GM12878 (cell line): ENCODE results near the gene CD70. TPM values are rescaled to one million over a fixed set of nuclear protein-coding genes. Genes with fewer than 3 reads are reported as not detected.
A peak's percentile ranks its signal among the peaks of the same experiment; 100 is the strongest.

Source experiments
- BRCA1 ChIP-seq: IDR thresholded peaks from 2 replicates; pipeline ENCODE4 v1.6.1; 2011; ENCODE audit warnings: low read depth, low read length, improper control_type of control experiment
- CHD4 ChIP-seq: fragments of 200-600 bp; sonication (generic); IDR thresholded peaks from 2 replicates; pipeline ENCODE4 v1.6.1; 2016; ENCODE audit warnings: mild to moderate bottlenecking
- EED ChIP-seq: sonication (generic); IDR thresholded peaks from 2 replicates; pipeline ENCODE4 v1.6.1; 2016; ENCODE audit warnings: antibody characterized with exemption, low read depth
- IRF4 ChIP-seq: IDR thresholded peaks from 2 replicates; pipeline ENCODE4 v1.6.1; 2011; ENCODE audit warnings: low read depth, low read length
- KDM1A ChIP-seq: fragments of 200-600 bp; sonication (generic); IDR thresholded peaks from 2 replicates; pipeline ENCODE4 v1.6.1; 2016; ENCODE audit warnings: borderline replicate concordance
- LARP7 ChIP-seq: fragments of 450-650 bp; IDR thresholded peaks from 2 replicates; pipeline ENCODE4 v1.6.1; 2017; ENCODE audit warnings: mild to moderate bottlenecking
- MEF2A ChIP-seq: IDR thresholded peaks from 2 replicates; pipeline ENCODE4 v1.6.1; 2011; ENCODE audit warnings: low read depth, mild to moderate bottlenecking, low read length, moderate library complexity; ENCODE audit not compliant: insufficient read depth
- MXI1 ChIP-seq: fragments of 150-350 bp; IDR thresholded peaks from 2 replicates; pipeline ENCODE4 v1.6.1; 2011; ENCODE audit warnings: low read depth, mild to moderate bottlenecking, inconsistent platforms, low read length, improper control_type of control experiment
- NFYA ChIP-seq: IDR thresholded peaks from 2 replicates; pipeline ENCODE4 v1.6.1; 2011; ENCODE audit warnings: low read depth, mild to moderate bottlenecking, low read length, improper control_type of control experiment, borderline replicate concordance
- NFYB ChIP-seq: IDR thresholded peaks from 2 replicates; pipeline ENCODE4 v1.6.1; 2011; ENCODE audit warnings: low read depth, mild to moderate bottlenecking, low read length, improper control_type of control experiment, moderate library complexity; ENCODE audit not compliant: insufficient read depth
- NRF1 ChIP-seq: conservative IDR thresholded peaks from 2 replicates; pipeline ENCODE4 v1.6.1; 2011; ENCODE audit warnings: mild to moderate bottlenecking, low read depth, low read length, improper control_type of control experiment
- POLR2A ChIP-seq: IDR thresholded peaks from 2 replicates; pipeline ENCODE4 v1.6.1; 2011; ENCODE audit warnings: low read depth, mild to moderate bottlenecking, low read length
- SMAD5 ChIP-seq: IDR thresholded peaks from 2 replicates; pipeline ENCODE4 v1.6.1; 2016; ENCODE audit warnings: antibody characterized with exemption, low read depth
- WRNIP1 ChIP-seq: IDR thresholded peaks from 2 replicates; pipeline ENCODE4 v1.6.1; 2011; ENCODE audit warnings: low read depth, low read length, improper control_type of control experiment, borderline replicate concordance
- ZBTB4 ChIP-seq: fragments of 450-650 bp; formaldehyde crosslinking; IDR thresholded peaks from 2 replicates; pipeline ENCODE4 v1.4.0; 2022; ENCODE audit warnings: mild to moderate bottlenecking, moderate library complexity
- ZNF274 ChIP-seq: IDR thresholded peaks from one replicate; pipeline ENCODE4 v1.8.0; 2011; ENCODE audit not compliant: insufficient read length, insufficient read depth
- ZNF622 ChIP-seq: fragments of 450-650 bp; IDR thresholded peaks from 2 replicates; pipeline ENCODE4 v1.6.1; 2017; ENCODE audit warnings: mild to moderate bottlenecking, inconsistent platforms
- ZNF687 ChIP-seq: fragments of 450-650 bp; IDR thresholded peaks from 2 replicates; pipeline ENCODE4 v1.6.1; 2017; ENCODE audit warnings: mild to moderate bottlenecking, moderate library complexity
- polyA plus RNA-seq, 11 experiments: library from polyadenylated mRNA; depleted of rRNA in 4 of 11; unstranded in 6 of 11; stranded (reverse) in 5 of 11; fragments of >200 nt; fragmentation: Nextera tagmentation in 4 of 11; fragmentation: Illumina TruSeq in 1 of 11; extraction: Ambion mirVana in 4 of 11; extraction: Trizol in 1 of 11; gene quantifications; 1 replicate in 1 of 11; 2 replicates in 10 of 11; pipeline versions ENCODE4 v1.2.1 to v1.2.3, GENCODE V29; 2011 to 2016; ENCODE audit warnings: inconsistent platforms in 2 of 11, missing spikeins in 2 of 11, low read depth in 1 of 11
- total RNA-seq, 4 experiments: library from RNA; depleted of rRNA in 3 of 4; stranded (reverse); fragments of >200 nt in 3 of 4; fragmentation: Illumina TruSeq in 1 of 4; extraction: Trizol in 1 of 4; gene quantifications; 2 replicates each; pipeline versions ENCODE4 v1.2.1 to v1.2.3, GENCODE V29; 2013 to 2021
- TF ChIP-seq, protein P1 (sequence below), 3 experiments: IDR thresholded peaks in 2 of 3; conservative IDR thresholded peaks in 1 of 3; 2 replicates each; pipeline ENCODE4 v1.5.1; 2011; ENCODE audit warnings: low read depth in 3 of 3, low read length in 3 of 3, mild to moderate bottlenecking in 3 of 3, control low read depth in 2 of 3, moderate library complexity in 2 of 3, inconsistent platforms in 1 of 3, mixed read lengths in 1 of 3; ENCODE audit not compliant: control insufficient read depth in 2 of 3, insufficient read depth in 1 of 3; ENCODE audit errors: extremely low read depth in 1 of 3
- TF ChIP-seq, protein P2 (sequence below): IDR thresholded peaks from 2 replicates; pipeline ENCODE4 v1.6.1; 2012; ENCODE audit warnings: low read length, inconsistent platforms

Gene CD70
- total and polyA plus RNA-seq, 10 of the 15 experiments (the other 5 are each of a cell fraction or from before 2014, with no cell fraction given): 16.4 to 441 (median 265) TPM

DNA sequence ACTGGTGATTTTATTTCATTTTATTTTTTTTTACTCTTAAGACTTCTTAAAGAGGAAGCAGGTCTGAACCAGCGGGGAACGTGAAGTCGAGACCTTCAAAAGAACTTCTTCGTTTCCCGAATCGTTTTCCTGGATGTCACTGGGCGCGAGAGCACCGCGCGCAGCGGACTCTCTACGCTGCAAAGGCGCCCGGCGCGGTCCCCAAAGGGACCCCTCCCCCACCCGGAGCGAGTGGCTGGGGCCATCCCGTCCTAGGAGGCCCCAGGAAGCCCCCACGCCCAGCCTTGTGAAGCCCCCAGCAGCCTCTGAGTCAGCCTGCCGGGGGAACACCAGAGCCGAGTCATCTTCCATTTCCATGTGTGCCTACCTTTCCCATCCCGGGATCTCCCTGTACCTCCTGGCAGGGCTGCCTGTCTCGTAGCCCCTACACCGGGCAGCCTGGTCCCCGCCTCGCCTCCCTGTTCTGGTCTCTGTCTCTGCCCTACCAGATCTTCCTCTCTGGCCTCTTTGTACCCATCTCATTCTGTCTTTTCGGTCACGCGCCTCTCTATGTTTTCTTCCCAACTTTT is 608 bp downstream of the CD70 start (continued):
- TF ChIP-seq, protein P1, sequence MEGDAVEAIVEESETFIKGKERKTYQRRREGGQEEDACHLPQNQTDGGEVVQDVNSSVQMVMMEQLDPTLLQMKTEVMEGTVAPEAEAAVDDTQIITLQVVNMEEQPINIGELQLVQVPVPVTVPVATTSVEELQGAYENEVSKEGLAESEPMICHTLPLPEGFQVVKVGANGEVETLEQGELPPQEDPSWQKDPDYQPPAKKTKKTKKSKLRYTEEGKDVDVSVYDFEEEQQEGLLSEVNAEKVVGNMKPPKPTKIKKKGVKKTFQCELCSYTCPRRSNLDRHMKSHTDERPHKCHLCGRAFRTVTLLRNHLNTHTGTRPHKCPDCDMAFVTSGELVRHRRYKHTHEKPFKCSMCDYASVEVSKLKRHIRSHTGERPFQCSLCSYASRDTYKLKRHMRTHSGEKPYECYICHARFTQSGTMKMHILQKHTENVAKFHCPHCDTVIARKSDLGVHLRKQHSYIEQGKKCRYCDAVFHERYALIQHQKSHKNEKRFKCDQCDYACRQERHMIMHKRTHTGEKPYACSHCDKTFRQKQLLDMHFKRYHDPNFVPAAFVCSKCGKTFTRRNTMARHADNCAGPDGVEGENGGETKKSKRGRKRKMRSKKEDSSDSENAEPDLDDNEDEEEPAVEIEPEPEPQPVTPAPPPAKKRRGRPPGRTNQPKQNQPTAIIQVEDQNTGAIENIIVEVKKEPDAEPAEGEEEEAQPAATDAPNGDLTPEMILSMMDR (IDR thresholded peaks at IDR 0.05 in 2 of 3, conservative IDR thresholded peaks at IDR 0.05 in 1 of 3; ENCODE audit: control insufficient read depth in 2 of 3, extremely low read depth in 1 of 3, insufficient read depth in 1 of 3, low read depth in 3 of 3, low read length in 3 of 3): no peak
- TF ChIP-seq MEF2A (no peak), BRCA1 (no peak), LARP7 (no peak; the same call in 1 of the 2 replicates), NFYA (no peak), MXI1 (no peak), KDM1A (no peak), POLR2A (no peak), ZNF274 (no peak), ZNF622 (no peak), EED (no peak; the same call in 1 of the 2 replicates), NFYB (no peak), ZNF687 (no peak), ZBTB4 (CRISPR knock-in tag) (no peak), WRNIP1 (peak; percentile 52; the same call in 1 of the 2 replicates), NRF1 (no peak), IRF4 (no peak), SMAD5 (no peak), CHD4 (no peak)
- TF ChIP-seq, protein P2, sequence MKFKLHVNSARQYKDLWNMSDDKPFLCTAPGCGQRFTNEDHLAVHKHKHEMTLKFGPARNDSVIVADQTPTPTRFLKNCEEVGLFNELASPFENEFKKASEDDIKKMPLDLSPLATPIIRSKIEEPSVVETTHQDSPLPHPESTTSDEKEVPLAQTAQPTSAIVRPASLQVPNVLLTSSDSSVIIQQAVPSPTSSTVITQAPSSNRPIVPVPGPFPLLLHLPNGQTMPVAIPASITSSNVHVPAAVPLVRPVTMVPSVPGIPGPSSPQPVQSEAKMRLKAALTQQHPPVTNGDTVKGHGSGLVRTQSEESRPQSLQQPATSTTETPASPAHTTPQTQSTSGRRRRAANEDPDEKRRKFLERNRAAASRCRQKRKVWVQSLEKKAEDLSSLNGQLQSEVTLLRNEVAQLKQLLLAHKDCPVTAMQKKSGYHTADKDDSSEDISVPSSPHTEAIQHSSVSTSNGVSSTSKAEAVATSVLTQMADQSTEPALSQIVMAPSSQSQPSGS: no peak
